IPS-NIHi7 (cell line): ENCODE measurements around the gene ASRGL1.
A peak's percentile ranks its signal among the peaks of the same experiment; 100 is the strongest.
"Not testable (repeated sequence)": the region's sequence is repeated elsewhere in the genome, so short reads cannot be mapped to it uniquely, and the experiment has no call there.

ENCODE experiments used
- DNase-seq: peaks from one replicate; pipeline ENCODE4 v3.0.0; 2012; ENCODE audit warnings: mixed read lengths; ENCODE audit errors: extremely low spot score

Gene ASRGL1

DNA sequence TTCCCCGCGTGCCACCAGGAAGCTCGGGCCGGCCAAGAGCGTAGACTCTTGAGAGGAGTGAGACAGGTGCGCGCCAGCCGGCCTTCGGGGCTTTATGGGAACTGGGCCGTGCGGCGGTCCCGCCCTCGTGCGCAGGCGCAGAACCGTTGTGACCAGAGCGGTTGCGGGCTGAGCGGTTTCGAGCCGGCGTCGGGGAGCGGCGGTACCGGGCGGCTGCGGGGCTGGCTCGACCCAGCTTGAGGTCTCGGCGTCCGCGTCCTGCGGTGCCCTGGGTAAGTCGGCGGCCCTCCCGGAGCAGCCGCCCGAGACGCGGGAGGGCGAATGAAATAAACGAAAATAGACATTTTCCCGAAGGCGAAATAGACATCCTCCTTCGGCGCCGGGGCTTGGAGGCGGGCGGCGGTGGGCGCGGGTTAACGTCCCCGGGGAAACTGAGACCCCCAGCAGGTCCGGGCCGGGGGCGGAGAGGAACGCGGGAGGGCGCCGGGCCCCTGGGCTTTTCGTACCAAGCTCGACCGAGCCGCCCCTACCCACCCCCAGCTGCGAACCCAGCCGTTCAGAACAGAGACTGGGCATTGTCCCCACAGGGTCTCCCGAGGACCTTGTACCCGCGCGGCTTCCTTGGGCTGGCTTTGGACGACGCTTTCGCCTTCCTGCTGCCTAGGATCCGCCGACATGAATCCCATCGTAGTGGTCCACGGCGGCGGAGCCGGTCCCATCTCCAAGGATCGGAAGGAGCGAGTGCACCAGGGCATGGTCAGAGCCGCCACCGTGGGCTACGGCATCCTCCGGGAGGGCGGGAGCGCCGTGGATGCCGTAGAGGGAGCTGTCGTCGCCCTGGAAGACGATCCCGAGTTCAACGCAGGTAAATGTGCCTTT is at the start of gene ASRGL1:
Gene ASRGL1 (plus strand): TSS at position 146 of the 879 bp plus-strand sequence. CDS start 530 bp downstream, at position 676.
- DNase-seq: peak; percentile 91

- peak; percentile 63 for DNase-seq
These were observed 41.7 kb upstream of the ASRGL1 start for GRCh38 chr11:62295504-62295903.

- DNase-seq: no peak
These were observed 38.3 kb upstream of the ASRGL1 start, which contains the start of gene SCGB1D4 for GRCh38 chr11:62298975-62299374. SCGB1D4 (minus strand) TSS chr11:62299075; CDS start chr11:62299010, 65 bp downstream.

DNA sequence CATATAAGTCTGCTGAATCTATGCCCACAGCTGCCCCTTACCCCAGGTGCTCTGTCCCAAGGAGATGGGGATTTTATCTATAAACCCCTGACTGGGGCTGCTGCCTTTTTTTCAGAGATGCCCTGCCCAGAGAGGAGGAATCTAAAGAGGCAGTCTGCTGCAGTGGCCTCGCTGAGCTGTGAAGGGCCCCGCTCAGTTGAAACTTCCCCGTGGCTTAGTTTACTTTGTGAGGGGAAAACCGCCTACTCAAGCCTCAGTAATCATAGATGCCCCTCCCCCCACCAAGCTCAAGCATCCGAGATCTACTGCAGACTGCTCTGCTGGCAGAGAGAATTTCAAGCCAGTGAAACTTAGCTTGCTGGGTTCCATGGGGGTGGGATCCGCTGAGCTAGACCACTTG is 31.0 kb upstream of the ASRGL1 start:
- no peak for DNase-seq

- DNase-seq: no peak
These were observed 29.3 kb upstream of the ASRGL1 start for GRCh38 chr11:62307950-62308349.

DNA sequence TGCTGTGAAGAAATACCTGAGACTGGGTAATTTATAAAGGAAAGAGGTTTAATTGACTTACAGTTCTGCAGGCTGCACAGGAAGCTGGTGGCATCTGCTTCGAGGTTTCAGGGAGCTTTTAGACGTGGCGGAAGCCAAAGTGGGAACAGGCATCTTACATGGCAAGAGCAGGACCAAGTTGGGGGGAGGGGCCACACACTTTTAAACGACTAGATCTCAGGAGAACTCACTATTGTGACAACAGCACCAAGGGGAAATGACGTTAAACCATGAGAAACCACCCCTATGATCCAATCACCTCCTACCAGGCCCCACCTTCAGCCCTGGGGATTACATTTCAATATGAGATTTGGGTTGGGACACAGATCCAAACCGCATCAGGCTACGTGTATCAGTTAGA is 27.3 kb upstream of the ASRGL1 start:
- DNase-seq: no peak

- no peak for DNase-seq
These were observed 21.8 kb upstream of the ASRGL1 start for GRCh38 chr11:62315431-62315830.

- no peak for DNase-seq
These were observed 14.7 kb upstream of the ASRGL1 start for GRCh38 chr11:62322524-62322923.

- peak; percentile 88 for DNase-seq
These were observed 12.3 kb upstream of the ASRGL1 start for GRCh38 chr11:62324731-62325556.

DNA sequence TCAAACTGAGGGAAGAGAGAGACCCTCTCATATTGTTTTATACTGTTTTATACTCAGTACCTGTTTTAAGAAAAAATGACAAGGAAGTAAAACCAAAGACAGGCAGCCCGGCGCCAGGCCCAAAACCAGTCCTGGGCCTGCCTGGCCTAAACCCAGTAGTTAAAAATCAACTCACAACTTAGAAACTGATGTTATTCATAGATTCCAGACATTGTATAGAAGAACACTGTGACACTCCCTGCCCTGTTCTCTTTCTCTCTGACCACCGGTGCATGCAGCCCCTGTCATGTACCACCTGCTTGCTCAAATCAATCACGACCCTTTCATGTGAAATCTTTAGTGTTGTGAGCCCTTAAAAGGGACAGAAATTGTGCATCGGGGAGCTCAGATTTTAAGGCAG is 11.5 kb upstream of the ASRGL1 start:
- DNase-seq: not testable (repeated sequence)

GRCh38 chr11:62326719-62327118 is 10.5 kb upstream of the ASRGL1 start:
- DNase-seq: not testable (repeated sequence)

DNA sequence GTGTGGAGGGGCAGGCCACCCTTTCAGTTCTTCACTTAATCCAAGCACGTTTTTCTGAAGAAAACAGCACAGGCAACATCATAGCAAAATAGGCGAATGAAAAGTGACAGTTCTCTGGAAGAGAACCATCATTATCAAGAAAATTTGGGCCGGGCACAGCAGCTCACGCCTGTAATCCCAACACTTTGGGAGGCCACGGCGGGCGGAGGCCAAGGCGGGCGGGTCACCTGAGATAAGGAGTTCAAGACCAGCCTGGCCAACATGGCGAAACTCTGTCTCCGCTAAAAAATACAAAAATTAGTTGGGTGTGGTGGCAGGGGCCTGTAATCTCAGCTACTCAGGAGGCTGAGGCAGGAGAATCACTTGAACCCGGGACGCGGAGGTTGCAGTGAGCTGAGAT is 9.7 kb upstream of the ASRGL1 start:
- not testable (repeated sequence) for DNase-seq

DNA sequence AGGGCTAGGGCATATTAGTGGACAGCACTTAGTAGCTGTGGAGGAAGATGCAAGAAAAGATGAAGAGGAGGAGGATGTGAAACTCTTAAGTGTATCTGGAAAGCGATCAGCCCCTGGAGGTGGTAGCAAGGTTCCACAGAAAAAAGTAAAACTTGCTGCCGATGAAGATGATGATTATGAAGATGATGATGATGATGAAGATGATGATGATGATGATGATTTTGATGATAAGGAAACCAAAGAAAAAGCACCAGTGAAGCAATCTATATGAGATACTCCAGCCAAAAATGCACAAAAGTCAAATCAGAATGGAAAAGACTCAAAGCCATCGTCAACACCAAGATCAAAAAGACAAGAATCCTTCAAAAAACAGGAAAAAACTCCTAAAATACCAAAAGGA is 6.0 kb upstream of the ASRGL1 start:
- not testable (repeated sequence) for DNase-seq

GRCh38 chr11:62333768-62334167 is 3.5 kb upstream of the ASRGL1 start:
- DNase-seq: no peak

- not testable (repeated sequence) for DNase-seq
These were observed 322 bp upstream of the ASRGL1 start for GRCh38 chr11:62336949-62337302.

DNA sequence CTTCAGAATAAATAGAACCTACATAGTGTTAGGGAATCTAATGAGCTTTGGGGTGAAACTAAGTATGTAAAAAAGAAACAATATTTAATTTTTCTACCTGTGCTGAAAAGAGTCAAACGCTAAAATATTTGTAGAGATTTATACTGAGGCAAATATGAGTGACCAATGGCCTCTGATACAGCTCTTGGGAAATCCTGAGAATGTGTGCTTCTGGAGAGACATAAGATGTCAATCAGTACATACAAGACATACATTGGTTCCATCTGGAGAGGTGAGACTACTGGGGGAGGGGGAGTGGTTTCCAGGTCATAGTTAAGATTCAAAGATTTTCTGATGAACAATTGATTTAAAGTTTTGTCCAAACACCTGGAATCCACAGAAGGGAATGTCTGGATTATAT is 970 bp downstream of the ASRGL1 start:
- no peak for DNase-seq

DNA sequence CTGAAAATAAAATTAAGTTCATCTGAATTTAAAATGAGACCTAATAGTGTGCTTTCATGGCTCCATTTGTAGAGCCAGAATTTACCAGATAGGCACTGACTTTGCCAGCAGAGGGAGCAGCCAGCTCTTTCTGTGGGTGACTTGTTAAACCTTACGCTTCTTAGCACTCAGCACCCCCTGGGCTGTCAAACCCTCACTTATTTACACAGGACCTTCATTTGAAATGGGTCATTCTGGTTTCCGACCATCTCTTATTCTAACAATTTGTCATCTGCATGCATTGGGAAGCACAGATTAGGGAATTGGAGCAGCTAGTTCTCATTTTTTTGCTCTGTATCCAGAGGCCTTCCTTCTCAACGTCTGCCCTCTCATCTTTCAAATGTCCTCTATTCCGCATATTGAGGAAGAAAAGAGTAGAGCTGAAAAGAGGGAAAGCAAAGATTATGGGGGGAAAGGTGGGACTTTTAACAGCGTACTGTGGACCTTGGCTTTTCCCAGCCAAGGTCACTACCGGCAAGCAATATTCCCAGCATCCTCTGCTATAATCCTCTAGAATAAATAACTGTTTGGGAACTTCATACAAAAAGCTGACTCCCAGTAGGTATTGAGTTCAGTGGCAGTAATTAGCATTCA is 3.1 kb downstream of the ASRGL1 start:
- DNase-seq: peak; percentile 44

GRCh38 chr11:62341588-62341987 is 4.3 kb downstream of the ASRGL1 start:
- no peak for DNase-seq

DNA sequence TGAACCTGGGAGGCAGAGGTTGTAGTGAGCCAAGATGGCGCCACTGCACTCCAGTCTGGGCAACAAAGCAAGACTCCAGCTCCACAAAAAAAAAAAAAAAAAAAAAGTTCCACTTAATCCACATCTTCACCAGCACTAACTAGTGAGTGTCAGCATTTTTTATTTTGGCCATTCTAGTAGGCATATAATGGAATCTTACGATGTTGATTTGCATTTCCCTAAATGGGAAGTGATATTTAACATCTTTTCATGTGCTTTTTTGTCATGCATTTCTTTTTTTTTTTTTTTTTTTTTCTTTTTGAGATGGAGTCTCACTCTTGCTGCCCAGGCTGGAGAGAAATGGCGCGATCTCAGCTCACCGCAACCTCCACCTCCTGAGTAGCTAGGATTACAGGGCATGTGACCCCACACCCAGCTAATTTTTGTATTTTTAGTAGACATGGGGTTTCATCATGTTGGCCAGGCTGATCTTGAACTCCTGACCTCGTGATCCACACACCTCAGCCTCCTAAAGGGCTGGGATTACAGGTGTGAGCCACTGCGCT is 6.5 kb downstream of the ASRGL1 start:
- not testable (repeated sequence) for DNase-seq

GRCh38 chr11:62344210-62344609 is 7.0 kb downstream of the ASRGL1 start:
- no peak for DNase-seq

DNA sequence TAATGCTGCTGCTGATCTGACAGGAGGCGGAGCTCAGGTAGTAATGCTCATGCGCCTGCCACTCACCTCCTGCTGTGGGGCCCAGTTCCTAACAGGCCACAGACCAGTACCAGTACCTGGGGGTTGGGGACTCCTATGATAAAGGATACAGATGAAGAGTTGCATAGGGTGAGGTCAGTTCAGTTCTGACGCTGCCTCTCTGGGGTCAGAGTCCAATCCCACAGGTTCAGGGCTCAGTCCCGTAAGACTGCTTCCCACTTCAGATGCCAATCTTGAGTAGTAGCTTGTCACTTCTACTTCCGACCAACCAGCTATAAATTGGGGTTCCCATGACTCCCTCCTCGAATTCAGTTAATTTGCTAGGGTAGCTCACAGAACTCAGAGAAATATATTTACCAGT is 8.6 kb downstream of the ASRGL1 start:
- no peak for DNase-seq
